GM23338 (cell line): ENCODE measurements around the gene ZNF746. TPM values are rescaled to one million over a fixed set of nuclear protein-coding genes. Genes with fewer than 3 reads are reported as not detected.
"Not testable (repeated sequence)": the region's sequence is repeated elsewhere in the genome, so short reads cannot be mapped to it uniquely, and the experiment has no call there.

Experiments
- ATAC-seq: fragments of 200-7000 bp; cut with Tn5 transposase; 3 replicates; pipeline ENCODE4 v1.9.1; 2020
- DNase-seq: peaks from one replicate; pipeline ENCODE4 v3.0.0-alpha.2; 2015; ENCODE audit warnings: low spot score
- H2AFZ ChIP-seq: fragments of 200-600 bp; sonication (generic); 2 replicates; pipeline ENCODE4 v1.8.0; 2016; ENCODE audit warnings: antibody characterized with exemption, mild to moderate bottlenecking, moderate library complexity
- H3F3A ChIP-seq: fragments of 200-600 bp; sonication (generic); replicated peaks from 2 replicates; pipeline ENCODE4 v1.8.0; 2017; ENCODE audit warnings: antibody characterized with exemption, mixed run types, low read depth
- H3K27ac ChIP-seq: fragments of 200-600 bp; sonication (generic); 2 replicates; pipeline ENCODE4 v1.6.1; 2016; ENCODE audit warnings: low read depth
- H3K27me3 ChIP-seq: fragments of 200-600 bp; sonication (generic); 2 replicates; pipeline ENCODE4 v1.8.0; 2016; ENCODE audit warnings: mild to moderate bottlenecking, mixed run types, moderate library complexity; ENCODE audit not compliant: insufficient read depth
- H3K36me3 ChIP-seq: fragments of 200-600 bp; sonication (generic); 2 replicates; pipeline ENCODE4 v1.8.0; 2016; ENCODE audit warnings: mild to moderate bottlenecking; ENCODE audit not compliant: insufficient read depth
- H3K4me1 ChIP-seq: fragments of 200-600 bp; sonication (generic); 2 replicates; pipeline ENCODE4 v1.8.0; 2016; ENCODE audit warnings: mild to moderate bottlenecking, moderate library complexity; ENCODE audit not compliant: insufficient read depth
- H3K4me2 ChIP-seq: fragments of 200-600 bp; sonication (generic); 2 replicates; pipeline ENCODE4 v1.7.1; 2017; ENCODE audit warnings: mixed run types
- H3K4me3 ChIP-seq: fragments of 200-600 bp; sonication (generic); 2 replicates; pipeline ENCODE4 v1.6.1; 2016; ENCODE audit warnings: mixed run types
- H3K79me2 ChIP-seq: fragments of 200-600 bp; sonication (generic); replicated peaks from 2 replicates; pipeline ENCODE4 v1.8.0; 2017; ENCODE audit warnings: mild to moderate bottlenecking; ENCODE audit not compliant: insufficient read depth
- H3K9me2 ChIP-seq: fragments of 200-600 bp; sonication (generic); 2 replicates; pipeline ENCODE4 v1.8.0; 2017; ENCODE audit not compliant: insufficient read depth
- H4K20me1 ChIP-seq: fragments of 200-600 bp; sonication (generic); replicated peaks from 2 replicates; pipeline ENCODE4 v1.8.0; 2017; ENCODE audit warnings: mild to moderate bottlenecking; ENCODE audit not compliant: insufficient read depth
- H3K27ac Mint-ChIP-seq: 2 replicates; pipeline ENCODE4 v1.8.0; 2020; ENCODE audit warnings: inconsistent platforms, mild to moderate bottlenecking, moderate library complexity, mixed read lengths
- H3K27me3 Mint-ChIP-seq: 3 replicates; pipeline ENCODE4 v1.8.0; 2022; ENCODE audit warnings: low read depth, mild to moderate bottlenecking, moderate library complexity, mixed read lengths, inconsistent platforms; ENCODE audit not compliant: insufficient read depth, poor library complexity
- H3K36me3 Mint-ChIP-seq: 3 replicates; pipeline ENCODE4 v1.8.0; 2021; ENCODE audit warnings: low read depth, mild to moderate bottlenecking, inconsistent platforms, moderate library complexity, mixed read lengths
- H3K4me1 Mint-ChIP-seq: 3 replicates; pipeline ENCODE4 v1.8.0; 2020; ENCODE audit warnings: mild to moderate bottlenecking, inconsistent platforms, mixed read lengths
- H3K4me3 Mint-ChIP-seq: 3 replicates; pipeline ENCODE4 v1.8.0; 2021; ENCODE audit warnings: moderate library complexity, mild to moderate bottlenecking, inconsistent platforms, mixed read lengths
- H3K9me3 Mint-ChIP-seq: 3 replicates; pipeline ENCODE4 v1.8.0; 2020; ENCODE audit warnings: moderate library complexity, mild to moderate bottlenecking, inconsistent platforms, mixed read lengths
- CTCF ChIP-seq, 2 experiments: fragments of 200-600 bp in 1 of 2; sonication (generic) in 1 of 2; conservative IDR thresholded peaks; 2 replicates each; pipeline versions ENCODE4 v1.5.1 to v1.6.1; 2016 to 2017; ENCODE audit warnings: antibody characterized with exemption in 2 of 2, low read depth in 2 of 2, mild to moderate bottlenecking in 2 of 2, moderate library complexity in 1 of 2
- ETS1 ChIP-seq: IDR thresholded peaks from 2 replicates; pipeline ENCODE4 v1.6.1; 2016; ENCODE audit warnings: antibody characterized with exemption
- EZH2phosphoT487 ChIP-seq: fragments of 200-600 bp; sonication (generic); IDR thresholded peaks from one replicate; pipeline ENCODE4 v1.8.1; 2018; ENCODE audit warnings: antibody characterized with exemption; ENCODE audit not compliant: unreplicated experiment
- JUNB ChIP-seq: IDR thresholded peaks from one replicate; pipeline ENCODE4 v1.6.1; 2016; ENCODE audit warnings: antibody characterized with exemption; ENCODE audit not compliant: unreplicated experiment
- NANOG ChIP-seq: IDR thresholded peaks from 2 replicates; pipeline ENCODE4 v1.6.1; 2016; ENCODE audit warnings: antibody characterized with exemption, borderline replicate concordance
- REST ChIP-seq: IDR thresholded peaks from one replicate; pipeline ENCODE4 v1.6.1; 2018; ENCODE audit warnings: antibody characterized with exemption; ENCODE audit not compliant: unreplicated experiment
- ZNF114 ChIP-seq: fragments of 250-450 bp; sonication (Bioruptor Pico); IDR thresholded peaks from 2 replicates; pipeline ENCODE4 v1.5.0; 2020; ENCODE audit warnings: mild to moderate bottlenecking, moderate library complexity
- ZNF331 ChIP-seq: fragments of 250-450 bp; sonication (Bioruptor Pico); IDR thresholded peaks from 2 replicates; pipeline ENCODE4 v1.5.0; 2020; ENCODE audit warnings: low read depth, mild to moderate bottlenecking, moderate library complexity
- polyA plus RNA-seq: library from polyadenylated mRNA; unstranded; fragments of >200 nt; fragmentation: Nextera tagmentation; extraction: Ambion mirVana; gene quantifications from 2 replicates; pipeline ENCODE4 v1.2.1, GENCODE V29; 2016
- total RNA-seq: library from RNA; depleted of rRNA; stranded (reverse); fragments of >200 nt; shearing (Covaris generic); gene quantifications from 2 replicates; pipeline ENCODE4 v1.2.3, GENCODE V29; 2014

ZNF746 gene
- total and polyA plus RNA-seq, 2 experiments from 2014 or later, result 10.0 to 18.6 TPM

GRCh38 chr7:149449897-149450296 lies 47.7 kb downstream of the ZNF746 start:
- no peaks in the 10 kb centered on the region for H3K79me2 ChIP-seq
- Mint-ChIP-seq H3K4me3 (no peak overlapping the region), H3K27ac (no peak overlapping the region), H3K36me3 (peaks cover 51% of the 10 kb centered on the region), H3K9me3 (no peaks in the 10 kb centered on the region), H3K27me3 (no peaks in the 10 kb centered on the region), H3K4me1 (no peaks in the 10 kb centered on the region)
- no peaks in the 10 kb centered on the region for H3F3A ChIP-seq
- ATAC-seq (no peak), DNase-seq (no peak)
- no peak overlapping the region for H3K4me2 ChIP-seq
- no peaks in the 10 kb centered on the region for H3K27me3 ChIP-seq
- no peaks in the 10 kb centered on the region for H3K9me2 ChIP-seq
- H3K4me3 ChIP-seq, result no peak overlapping the region
- no peak for TF ChIP-seq ZNF114 (CRISPR knock-in tag)
- no peak for TF ChIP-seq NANOG
- no peak for TF ChIP-seq ZNF331 (CRISPR knock-in tag)
- TF ChIP-seq ETS1, result no peak
- no peak for TF ChIP-seq CTCF (conservative IDR thresholded peaks at IDR 0.05; ENCODE audit: low read depth in 2 of 2)
- no peak for TF ChIP-seq REST
- no peaks in the 10 kb centered on the region for H3K36me3 ChIP-seq
- peaks cover 7% of the 10 kb centered on the region; the same call in 1 of the 2 replicates for H4K20me1 ChIP-seq
- no peaks in the 10 kb centered on the region for H3K4me1 ChIP-seq
- H3K27ac ChIP-seq, result no peak overlapping the region
- no peak overlapping the region for H2AFZ ChIP-seq

- DNase-seq (no peak), ATAC-seq (no peak)
- Histone ChIP-seq H3K9me2 (no peaks in the 10 kb centered on the region), H3K27ac (no peak overlapping the region), H2AFZ (no peak overlapping the region), H4K20me1 (peaks cover 5% of the 10 kb centered on the region; the same call in 1 of the 2 replicates), H3K79me2 (no peaks in the 10 kb centered on the region), H3K36me3 (no peaks in the 10 kb centered on the region), H3K4me3 (no peak overlapping the region), H3F3A (no peaks in the 10 kb centered on the region), H3K4me1 (no peaks in the 10 kb centered on the region), H3K27me3 (no peaks in the 10 kb centered on the region), H3K4me2 (no peak overlapping the region)
- Mint-ChIP-seq H3K27me3 (no peaks in the 10 kb centered on the region), H3K36me3 (peaks cover 42% of the 10 kb centered on the region), H3K27ac (no peak overlapping the region), H3K4me3 (no peak overlapping the region), H3K4me1 (no peaks in the 10 kb centered on the region), H3K9me3 (no peaks in the 10 kb centered on the region)
- TF ChIP-seq NANOG (no peak), JUNB (no peak), EZH2phosphoT487 (no peak)
Observed at GRCh38 chr7:149448961-149449360, 48.6 kb downstream of the ZNF746 start.

- H3K9me3 Mint-ChIP-seq, H3K4me2 ChIP-seq, H3K9me2 ChIP-seq, H3K27ac ChIP-seq, H3K4me1 ChIP-seq, H3K27ac Mint-ChIP-seq, H3K27me3 ChIP-seq, ATAC-seq, H2AFZ ChIP-seq, H3F3A ChIP-seq, H3K4me3 ChIP-seq, H4K20me1 ChIP-seq, H3K4me1 Mint-ChIP-seq, DNase-seq, H3K79me2 ChIP-seq, H3K27me3 Mint-ChIP-seq, H3K36me3 ChIP-seq, H3K4me3 Mint-ChIP-seq: not testable (repeated sequence)
- H3K36me3 Mint-ChIP-seq, result peaks cover 30% of the 10 kb centered on the region
Observed at GRCh38 chr7:149446026-149446425, 51.6 kb downstream of the ZNF746 start.
